Measurements from ENCODE around the gene CEP72. TPM values are rescaled to one million over a fixed set of nuclear protein-coding genes. Genes with fewer than 3 reads are reported as not detected.

Gene CEP72
- total RNA-seq, 4 donors from 2014 or later: 2.7 to 8.6 (median 4.0) TPM

Other genes starting within 250 kb of the CEP72 start
- 10 to 100 TPM; 39.1 to 54.6 (median 42.8) TPM for gene EXOC3, start 169.2 kb upstream of the CEP72 start, total RNA-seq
- gene SLC9A3, start 87.9 kb upstream of the CEP72 start, total RNA-seq: 1 to 10 TPM; 2.4 to 3.8 (median 3.5) TPM
- gene TPPP, start 81.0 kb downstream of the CEP72 start, total RNA-seq: 1 to 10 TPM; 1.7 to 5.8 (median 5.5) TPM
- 1 to 10 TPM in 3 of 4 donors, under 1 TPM in 1; 0.44 to 4.6 (median 2.7) TPM for gene ZDHHC11B, start 172.4 kb downstream of the CEP72 start, total RNA-seq
- 1 to 10 TPM; 1.1 to 7.0 (median 3.3) TPM for gene ZDHHC11, start 238.6 kb downstream of the CEP72 start, total RNA-seq